Germinal center (tissue), 1 donor: Measurements from ENCODE around the gene CBFA2T2.
"Not testable (repeated sequence)": the region's sequence is repeated elsewhere in the genome, so short reads cannot be mapped to it uniquely, and the experiment has no call there.

ENCODE experiments used
- DNase-seq: peaks from one replicate; pipeline ENCODE4 v3.0.0; 2012; ENCODE audit warnings: mixed read lengths, low spot score

CBFA2T2 gene

DNA sequence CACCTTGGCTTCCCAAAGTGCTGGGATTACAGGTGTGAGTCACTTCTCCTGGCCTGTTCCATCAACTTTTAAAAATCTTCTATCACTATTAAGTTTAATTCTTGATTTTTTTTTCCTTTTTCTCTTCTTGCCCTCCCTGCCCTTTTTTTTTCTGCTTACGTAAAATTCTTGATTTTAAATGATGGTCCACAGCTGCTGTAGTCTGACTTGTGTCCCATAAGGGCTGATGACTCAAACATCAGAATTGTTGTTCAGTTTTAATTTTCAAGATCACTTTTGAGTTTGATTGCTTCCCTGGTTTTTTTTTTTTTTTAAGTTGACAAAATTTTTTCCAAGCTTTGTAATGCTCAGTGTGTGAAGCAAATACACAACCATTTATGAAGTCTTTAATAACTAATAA lies 61.9 kb downstream of the CBFA2T2 start:
- no peak for DNase-seq

DNA sequence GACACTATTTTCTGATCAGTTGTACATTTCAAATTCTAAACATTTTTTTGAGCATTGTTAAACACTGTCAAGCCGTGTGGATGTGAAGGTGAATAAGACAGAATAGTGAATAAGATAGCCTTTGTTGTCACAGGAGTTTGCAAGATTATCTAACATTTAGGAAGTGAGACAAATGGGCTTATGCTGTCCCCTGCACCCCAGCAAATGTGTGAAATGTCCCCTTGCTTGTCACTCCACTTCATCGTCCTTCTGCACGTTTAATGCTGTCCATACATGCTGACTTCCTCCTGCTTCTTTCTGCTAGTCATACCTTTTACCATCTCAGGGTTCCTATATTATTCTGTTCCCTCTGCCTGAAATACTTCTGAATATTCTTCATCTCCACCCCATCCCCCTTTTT lies 62.6 kb downstream of the CBFA2T2 start:
- no peak for DNase-seq

DNA sequence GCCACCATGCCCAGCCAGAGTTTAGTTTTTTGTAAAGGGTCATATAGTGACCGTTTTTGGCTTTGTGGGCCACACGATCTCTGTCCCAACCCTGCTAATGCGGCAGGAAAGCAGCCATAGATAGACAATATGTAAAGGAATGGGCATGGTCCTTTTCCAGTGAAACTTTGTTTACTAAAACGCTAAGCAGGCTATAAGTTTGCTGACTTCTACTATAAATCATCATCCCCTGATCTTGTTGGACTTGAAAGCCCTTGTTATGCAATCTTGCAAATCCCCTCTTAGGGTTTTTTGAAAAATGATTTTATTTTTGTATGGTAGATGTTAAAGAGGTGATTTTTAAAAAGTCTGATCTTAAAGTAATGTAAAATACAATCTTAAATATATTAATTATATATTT lies 63.6 kb downstream of the CBFA2T2 start:
- no peak for DNase-seq

DNA sequence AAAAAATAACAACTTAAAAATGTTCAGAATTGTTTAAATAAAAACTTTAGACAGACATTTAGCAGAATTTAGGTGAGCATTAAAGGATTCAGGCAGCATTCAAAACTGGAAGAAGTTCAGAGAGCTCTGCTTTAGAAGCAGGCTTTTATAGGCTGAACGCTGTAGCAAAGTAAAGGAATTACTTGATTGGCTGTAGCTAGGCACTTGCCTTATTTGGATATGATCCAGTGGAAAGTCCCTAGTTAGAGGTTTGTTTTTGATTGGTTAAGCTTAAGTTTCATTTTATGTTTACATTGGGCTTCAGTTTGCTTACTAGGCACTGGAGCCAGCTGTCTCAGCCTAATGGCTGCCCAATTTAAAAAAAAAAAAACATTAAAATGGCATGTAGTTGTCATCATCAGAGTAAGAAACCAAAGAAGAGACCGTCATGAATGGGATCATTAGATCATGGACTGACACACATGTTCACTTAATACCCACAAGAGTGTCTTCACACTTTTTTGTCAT lies 65.1 kb downstream of the CBFA2T2 start:
- DNase-seq: peak; percentile 90

DNA sequence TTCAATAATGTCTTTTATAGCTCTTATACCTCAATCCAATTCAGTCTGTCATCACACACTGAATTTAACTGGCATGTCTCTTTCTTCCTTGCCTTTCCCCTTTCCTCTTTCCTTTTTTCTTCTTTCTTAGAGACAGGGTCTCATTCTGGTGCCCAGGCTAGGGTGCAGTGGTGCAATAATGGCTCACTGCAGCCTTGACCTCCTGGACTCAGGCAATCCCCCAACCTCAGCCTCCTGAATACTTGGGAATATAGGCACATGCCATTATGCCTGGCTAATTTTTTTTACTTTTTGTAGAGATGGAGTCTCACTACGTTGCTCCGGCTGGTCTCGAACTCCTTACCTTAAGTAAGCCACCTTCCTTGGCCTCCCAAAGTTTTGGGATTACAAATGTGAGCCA lies 65.9 kb downstream of the CBFA2T2 start:
- DNase-seq: no peak

DNA sequence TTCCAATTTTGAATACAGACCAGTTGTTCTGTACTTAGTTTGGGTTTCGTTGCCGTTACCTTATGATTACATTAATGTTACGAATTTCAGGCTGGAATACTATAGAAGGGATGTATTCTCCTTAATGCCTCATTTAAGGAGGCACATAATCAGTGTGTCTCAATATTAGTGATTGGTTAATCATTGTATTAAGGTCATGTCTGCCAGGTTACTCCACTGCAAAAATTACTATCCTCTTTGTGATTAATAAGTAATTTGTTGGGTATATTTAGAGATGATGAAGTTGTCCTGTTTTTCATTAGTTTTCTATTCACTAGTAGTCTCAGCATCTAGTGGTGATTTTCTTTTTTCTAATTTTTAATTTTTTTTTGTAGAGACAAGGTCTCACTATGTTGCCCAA lies 66.3 kb downstream of the CBFA2T2 start:
- DNase-seq: no peak

DNA sequence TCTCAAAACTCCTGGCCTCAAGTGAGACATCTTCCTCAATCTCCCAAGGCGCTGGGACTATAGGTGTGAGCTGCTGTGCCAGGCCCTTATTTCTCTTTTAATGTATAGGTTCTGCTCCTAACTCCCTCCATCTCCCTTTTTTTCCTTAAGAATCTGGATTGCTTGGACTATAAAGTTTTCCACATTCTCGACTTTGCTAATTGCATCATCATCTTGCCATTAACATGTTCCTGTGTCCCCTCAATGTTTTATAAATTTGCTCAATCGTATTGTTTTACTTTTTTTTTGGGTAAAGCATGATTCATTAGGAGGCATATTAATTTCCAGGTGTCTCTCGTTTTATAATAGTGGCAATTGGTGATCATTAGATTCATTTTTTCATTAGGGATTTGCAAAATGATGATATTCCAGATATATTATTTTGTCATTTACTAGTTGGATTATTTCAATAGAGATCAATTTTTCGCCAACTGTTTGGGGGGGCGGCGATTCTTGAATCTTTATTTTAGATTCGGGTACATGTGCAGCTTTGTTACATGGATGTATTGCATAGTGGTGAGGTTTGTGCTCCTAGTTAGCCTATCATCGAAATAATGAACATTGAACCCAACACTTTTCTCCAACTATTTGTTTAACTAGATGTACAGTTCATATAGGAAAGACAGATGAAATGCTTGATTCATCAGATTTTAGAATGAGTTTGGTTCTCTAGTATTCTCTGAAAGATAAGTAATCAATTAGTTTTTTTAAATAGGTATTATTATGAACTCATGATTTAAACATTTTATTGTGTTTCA lies 68.7 kb downstream of the CBFA2T2 start:
- DNase-seq: no peak

DNA sequence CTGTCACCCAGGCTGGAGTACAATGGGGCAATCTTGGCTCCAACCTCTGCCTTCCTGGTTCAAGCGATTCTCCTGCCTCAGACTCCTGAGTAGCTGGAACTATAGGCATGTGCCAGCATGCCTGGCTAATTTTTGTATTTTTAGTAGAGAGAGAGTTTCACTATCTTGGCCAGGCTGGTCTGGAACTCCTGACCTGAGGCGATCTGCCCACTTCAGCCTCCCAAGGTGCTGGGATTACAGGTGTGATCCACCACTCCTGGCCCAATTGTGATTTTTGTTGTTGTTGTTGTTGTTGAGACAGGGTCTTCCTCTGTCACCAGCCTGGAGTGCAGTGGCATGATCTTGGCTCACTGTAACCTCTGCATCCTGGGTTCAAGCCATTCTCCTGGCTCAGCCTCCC lies 69.3 kb downstream of the CBFA2T2 start:
- no peak for DNase-seq

DNA sequence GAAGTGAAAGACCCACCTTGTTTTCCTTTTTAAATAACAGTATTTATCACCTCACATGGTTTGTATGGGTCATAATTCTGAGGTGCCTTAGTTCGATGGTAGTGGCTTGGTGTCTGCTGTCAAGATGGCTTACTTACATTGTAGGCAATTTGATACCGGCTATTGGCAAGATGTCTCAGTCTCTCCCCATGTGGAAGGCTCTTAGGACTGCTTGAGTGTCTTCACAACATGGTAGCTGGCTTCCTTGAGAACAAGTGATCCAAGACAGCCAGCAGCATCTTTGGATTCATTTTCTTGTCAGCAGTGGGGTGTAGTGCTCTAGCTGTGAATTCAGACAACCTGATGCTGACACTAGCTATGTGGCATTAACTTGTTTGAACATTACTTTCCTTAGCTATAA lies 70.1 kb downstream of the CBFA2T2 start:
- no peak for DNase-seq

DNA sequence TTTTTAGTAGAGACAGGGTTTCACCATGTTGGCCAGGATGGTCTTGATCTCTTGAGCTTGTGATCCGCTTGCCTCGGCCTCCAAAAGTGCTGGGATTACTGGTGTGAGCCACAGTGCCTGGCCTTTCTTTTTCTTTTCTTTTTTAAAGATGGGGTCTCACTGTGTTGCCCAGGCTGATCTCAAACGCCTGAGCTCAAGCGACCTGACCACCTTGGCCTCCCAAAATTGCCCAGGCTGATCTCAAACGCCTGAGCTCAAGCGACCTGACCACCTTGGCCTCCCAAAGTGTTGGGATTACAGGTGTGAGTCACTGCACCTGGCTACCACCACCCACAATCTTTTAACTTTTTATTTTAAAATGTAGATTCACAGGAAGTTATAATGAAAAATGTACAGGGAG lies 71.2 kb downstream of the CBFA2T2 start:
- not testable (repeated sequence) for DNase-seq

DNA sequence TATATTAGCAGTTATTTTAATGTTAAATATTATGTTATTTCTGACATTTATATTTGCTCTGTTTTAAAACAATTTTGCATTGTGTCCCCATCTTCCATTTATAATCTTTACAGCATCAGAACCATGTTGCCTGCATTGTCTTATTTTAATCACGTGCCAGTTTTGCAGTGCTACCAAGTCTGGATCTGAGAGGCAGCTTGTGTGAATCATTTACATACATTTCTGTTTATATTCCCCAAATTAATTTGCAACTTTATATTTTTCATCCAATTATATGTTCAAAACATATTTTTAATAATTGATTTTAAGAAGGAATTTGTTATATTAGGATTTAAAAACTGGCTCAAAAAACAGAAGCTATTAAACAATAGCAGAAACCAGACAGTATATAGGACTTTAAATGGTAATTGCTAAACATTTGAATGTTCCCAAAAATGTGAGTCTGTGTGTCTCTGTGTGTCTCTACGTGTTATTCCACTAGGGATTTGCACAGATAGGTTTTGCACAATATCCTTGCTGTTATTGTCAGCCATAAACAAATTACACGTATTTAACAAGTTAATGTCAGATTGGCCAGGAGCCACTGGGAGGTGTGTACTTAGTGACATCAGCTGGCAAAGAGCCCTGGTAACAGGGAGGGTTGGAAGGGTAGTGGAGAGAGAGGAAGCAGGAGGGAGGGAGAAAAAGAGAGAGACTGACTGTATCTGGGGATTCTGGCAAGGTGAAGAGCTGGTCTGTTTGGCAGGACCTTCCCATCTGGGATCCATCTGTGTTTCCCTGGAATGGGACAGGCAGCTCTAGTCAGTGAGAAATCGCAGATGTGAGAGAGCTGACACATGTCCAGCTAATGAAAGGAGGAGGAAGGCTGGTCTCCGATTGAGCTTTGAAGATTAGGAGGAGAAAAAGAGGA lies 72.1 kb downstream of the CBFA2T2 start:
- DNase-seq: no peak

DNA sequence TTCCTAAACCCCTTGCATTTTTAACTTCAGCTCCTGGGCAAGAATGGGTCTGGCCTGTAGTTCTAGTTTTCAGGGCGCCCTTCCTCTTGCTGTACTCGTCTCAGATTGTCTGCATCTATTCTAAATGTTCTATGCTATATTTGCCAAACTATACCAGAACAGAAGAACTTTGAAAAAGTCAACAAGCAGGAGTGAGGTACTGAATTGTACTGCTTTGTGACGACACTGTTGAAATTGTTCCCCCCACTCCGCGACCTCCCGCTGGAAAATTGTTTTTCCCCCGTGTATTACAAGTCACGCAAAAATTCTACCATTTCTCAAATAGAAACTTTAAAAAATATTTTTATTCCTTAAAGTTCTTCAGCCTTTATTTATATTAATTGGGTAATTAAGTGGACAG lies 73.9 kb downstream of the CBFA2T2 start:
- DNase-seq: no peak

DNA sequence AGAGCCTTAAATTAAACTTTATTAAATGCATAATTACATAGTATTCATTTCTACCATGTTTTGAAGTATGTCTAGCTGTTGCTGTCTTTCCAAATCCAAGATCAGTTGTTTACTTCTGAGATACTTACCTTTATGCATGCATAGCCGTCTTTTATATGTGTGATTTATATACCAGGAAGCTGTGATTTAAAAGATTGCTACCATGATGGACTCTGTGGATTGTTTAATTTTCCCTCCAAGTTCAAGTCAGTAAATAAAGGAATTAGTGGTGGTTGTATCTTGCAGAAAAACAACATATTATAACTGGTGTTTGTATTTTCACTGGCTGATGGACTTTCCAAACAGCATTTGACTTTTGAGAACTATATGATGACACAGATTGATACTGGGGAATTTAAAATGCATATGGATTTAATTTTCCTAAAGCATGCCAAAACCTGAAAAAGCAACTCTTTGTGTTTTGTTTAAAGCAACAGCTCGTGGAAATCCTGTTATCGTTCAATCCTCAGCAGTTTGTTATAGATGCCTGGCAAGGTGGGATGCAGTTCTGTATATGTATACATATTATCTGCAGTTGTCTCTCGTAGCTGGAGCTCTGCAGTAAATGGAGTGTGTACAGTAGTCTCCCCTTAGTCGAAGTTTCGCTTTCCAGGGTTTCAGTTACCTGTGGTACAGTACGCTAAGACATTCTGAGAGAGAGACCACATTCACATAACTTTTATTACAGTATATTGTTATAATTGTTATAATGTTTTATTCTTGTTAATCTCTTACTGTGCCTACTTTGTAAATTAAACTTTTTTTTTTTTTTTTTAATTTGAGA lies 77.1 kb downstream of the CBFA2T2 start:
- no peak for DNase-seq

DNA sequence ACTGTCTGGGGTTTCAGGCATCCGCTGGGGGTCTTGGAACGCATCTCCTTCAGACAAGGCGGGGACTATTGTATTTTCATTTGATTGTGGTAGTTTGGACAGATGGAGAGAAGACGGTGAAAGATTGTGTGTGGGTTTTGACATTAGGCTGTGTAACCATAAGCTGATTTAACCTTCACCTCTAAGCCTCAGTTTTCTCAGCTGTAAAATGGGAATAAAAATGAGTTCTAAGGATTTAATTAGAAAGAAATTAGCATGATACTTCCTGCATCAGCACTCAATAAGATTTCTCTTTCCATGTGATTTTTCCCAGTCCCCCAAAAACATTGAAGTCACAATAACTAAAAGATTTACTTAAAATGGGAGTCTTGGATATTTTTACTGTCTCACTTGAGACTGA lies 78.1 kb downstream of the CBFA2T2 start:
- DNase-seq: no peak

DNA sequence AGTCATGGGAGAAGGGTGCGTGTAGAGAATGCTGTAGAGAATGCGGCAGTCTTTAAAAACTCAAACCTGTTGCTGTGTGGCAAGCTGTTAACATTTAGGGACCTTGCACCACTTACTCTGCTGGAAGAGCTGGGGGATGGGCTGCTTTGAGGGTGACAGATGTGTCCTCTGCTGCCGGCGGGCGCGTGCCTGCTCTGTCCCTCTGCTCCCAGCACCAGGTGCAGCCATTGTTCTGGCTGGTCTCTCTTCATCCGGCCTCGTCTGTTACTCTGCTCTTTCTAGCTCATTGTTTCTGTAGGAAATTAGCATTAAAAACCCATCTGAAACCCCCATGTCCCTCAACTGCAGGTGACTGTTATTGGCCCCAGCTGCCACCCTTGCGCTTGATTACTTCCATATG lies 78.5 kb downstream of the CBFA2T2 start:
- DNase-seq: peak; percentile 38

DNA sequence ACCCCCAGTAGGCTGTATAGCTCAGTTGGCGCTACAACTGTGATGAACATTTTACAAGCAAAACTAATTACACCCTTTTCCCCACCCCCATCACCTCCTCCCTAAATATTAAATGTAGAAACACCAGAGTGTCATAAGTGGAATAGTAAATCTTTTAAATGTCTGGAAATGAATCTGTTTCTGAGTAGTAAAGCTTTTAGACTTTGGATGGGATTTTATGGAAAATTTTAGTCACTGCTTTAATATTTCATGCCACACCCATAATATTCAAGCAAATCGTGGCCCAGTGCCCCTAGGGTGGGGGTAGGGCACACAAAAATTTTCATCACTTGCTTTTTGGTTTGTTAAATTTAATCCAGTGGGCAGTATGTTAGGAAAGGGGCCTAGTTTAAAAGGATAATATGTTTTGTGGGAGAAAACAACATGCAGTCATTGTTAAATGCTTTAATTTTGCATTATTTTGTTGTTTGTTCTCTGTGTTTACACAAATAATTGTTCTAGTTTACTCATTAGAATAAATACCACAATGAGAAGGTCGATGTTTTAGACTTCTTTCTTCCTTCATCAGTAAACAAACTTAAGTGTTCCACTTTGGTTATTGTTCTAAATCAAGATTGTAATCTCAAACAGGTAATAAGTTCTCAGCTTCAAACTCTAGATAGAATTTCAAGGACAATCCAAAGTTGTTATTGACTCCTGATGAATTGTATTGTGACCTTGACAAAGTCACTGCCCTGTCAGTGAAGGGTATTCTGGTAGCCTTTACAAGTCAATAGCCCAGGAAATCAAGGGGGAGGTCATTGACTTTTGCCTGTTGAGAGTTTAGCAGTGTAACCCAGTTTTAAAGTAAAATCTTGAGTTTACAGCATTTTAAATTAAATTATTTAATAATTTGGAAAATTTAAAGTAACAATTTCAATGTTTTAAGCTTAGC lies 79.2 kb downstream of the CBFA2T2 start:
- DNase-seq: no peak

DNA sequence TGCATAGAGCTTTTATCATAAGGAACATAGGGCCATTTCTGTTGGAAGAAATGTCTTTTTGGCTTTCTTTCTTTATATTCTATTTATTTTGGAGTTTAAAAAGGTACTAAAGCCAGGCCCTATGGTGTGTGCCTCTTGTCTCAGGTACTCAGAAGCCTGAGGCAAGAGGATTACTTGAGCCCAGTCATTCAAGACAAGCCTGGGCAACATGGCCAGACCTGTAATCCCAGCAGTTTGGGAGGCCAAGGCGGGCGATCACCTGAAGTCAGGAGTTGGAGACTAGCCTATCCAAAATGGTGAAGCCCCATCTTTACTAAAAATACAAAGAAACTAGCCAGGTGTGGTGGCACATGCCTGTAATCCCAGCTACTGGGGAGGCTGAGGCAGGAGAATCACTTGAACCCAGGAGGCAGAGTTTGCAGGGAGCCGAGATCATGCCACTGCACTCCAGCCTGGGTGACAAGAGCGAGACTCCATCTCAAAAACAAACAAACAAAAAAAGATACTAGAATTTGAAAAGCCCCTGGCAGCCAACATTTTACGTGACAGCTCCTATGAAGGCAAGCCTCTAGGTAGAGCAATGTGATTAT lies 80.0 kb downstream of the CBFA2T2 start:
- no peak for DNase-seq

DNA sequence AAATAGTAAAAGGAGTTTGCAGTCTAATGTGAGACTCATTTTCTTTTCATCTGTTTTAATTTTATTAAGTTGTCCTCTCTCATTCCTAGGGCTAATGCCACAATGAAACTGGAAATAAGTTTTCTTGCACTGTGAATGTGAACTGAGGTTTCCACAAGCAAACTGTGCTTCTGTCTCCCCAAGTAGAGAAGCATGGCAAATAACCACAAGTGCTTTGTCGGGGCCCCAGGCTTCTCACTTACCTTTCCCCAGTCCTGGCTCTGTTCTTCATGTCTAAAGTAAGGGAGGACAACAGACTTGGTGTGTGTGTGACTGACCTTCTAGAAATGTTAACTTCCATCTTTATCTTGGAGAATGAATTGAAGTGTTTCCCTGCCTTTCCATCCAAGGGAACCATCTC lies 80.8 kb downstream of the CBFA2T2 start:
- no peak for DNase-seq

DNA sequence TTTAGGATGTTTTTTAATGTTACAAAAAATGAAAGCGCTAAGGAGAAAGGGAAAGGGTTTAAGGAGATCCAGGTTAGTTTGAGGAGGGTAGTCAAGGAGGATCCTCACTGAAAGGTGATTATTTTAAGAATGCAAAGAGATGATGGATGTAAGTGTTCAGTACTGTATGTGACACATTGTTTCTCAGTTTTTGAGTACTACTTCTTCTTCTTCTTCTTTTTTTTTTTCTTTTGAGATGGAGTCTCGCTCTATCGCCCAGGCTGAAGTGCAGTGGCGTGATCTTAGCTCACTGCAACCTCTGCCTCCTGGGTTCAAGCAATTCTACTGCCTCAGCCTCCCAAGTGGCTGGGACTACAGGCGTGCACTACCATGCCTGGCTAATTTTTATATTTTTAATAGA lies 83.4 kb downstream of the CBFA2T2 start:
- not testable (repeated sequence) for DNase-seq

DNA sequence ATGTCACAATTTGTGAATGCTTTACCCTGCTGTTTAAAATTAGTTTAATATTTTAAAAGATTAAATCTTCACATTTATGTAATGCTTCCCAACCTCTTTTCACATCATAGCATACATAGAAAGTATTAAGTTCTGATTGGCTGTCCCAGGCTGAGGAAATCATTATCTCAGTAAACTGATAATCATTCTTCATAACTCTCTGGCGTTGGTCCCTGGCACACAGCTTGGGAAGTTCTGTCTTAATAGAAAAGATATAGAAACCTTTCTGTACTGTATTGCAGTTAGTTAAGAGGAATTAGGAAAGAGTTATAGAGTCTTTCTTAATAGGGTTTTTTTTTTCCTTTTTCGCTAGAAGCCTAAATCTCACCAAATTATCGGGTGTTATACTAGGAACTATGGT lies 85.4 kb downstream of the CBFA2T2 start:
- DNase-seq: no peak
